Stimulated activated CD4-positive, alpha-beta T cell treated with anti-CD3 and anti-CD28 coated beads, Interleukin-15, amount 100 ng/mL, for 48 hours (primary cell): ENCODE results near the gene KCTD3.

Experiments
- DNase-seq, 2 donors: peaks; one replicate each; pipeline ENCODE4 v3.0.0-alpha.2; 2020; ENCODE audit warnings: low read depth in 2 of 2

KCTD3 gene

GRCh38 chr1:215566556-215567490 lies at the start of gene KCTD3:
Gene KCTD3, plus strand, starts transcription at chr1:215567304. Its CDS starts 382 bp downstream, at chr1:215567686.
- DNase-seq = peak; percentile 23 to 36

GRCh38 chr1:215517441-215517891 lies 49.6 kb upstream of the KCTD3 start:
- DNase-seq = no peak

GRCh38 chr1:215518594-215518993 lies 48.5 kb upstream of the KCTD3 start:
- DNase-seq = no peak

GRCh38 chr1:215521279-215521678 lies 45.8 kb upstream of the KCTD3 start:
- no peak for DNase-seq

GRCh38 chr1:215523128-215523861 lies 43.8 kb upstream of the KCTD3 start:
- DNase-seq = no peak

- no peak for DNase-seq
These were observed 43.2 kb upstream of the KCTD3 start for GRCh38 chr1:215523906-215524305.

- no peak for DNase-seq
These were observed 40.8 kb upstream of the KCTD3 start for GRCh38 chr1:215526147-215526845.

GRCh38 chr1:215526846-215527151 lies 40.3 kb upstream of the KCTD3 start:
- no peak for DNase-seq

- DNase-seq = no peak
These were observed 38.0 kb upstream of the KCTD3 start for GRCh38 chr1:215529111-215529510.

- no peak for DNase-seq
These were observed 37.5 kb upstream of the KCTD3 start for GRCh38 chr1:215529571-215529970.

- no peak for DNase-seq
These were observed 36.6 kb upstream of the KCTD3 start for GRCh38 chr1:215530401-215530984.

- DNase-seq = no peak
These were observed 27.1 kb upstream of the KCTD3 start for GRCh38 chr1:215539803-215540570.

GRCh38 chr1:215542301-215542700 lies 24.8 kb upstream of the KCTD3 start:
- no peak for DNase-seq

GRCh38 chr1:215543191-215543606 lies 23.9 kb upstream of the KCTD3 start:
- no peak for DNase-seq

- no peak for DNase-seq
These were observed 23.3 kb upstream of the KCTD3 start for GRCh38 chr1:215543806-215544205.

- no peak for DNase-seq
These were observed 22.5 kb upstream of the KCTD3 start for GRCh38 chr1:215544566-215544965.

GRCh38 chr1:215545096-215545495 lies 22.0 kb upstream of the KCTD3 start:
- DNase-seq = no peak

- no peak for DNase-seq
These were observed 20.1 kb upstream of the KCTD3 start for GRCh38 chr1:215547011-215547410.

GRCh38 chr1:215551806-215552205 lies 15.3 kb upstream of the KCTD3 start:
- DNase-seq = no peak

- no peak for DNase-seq
These were observed 12.2 kb upstream of the KCTD3 start for GRCh38 chr1:215554865-215555264.

- no peak for DNase-seq
These were observed 11.6 kb upstream of the KCTD3 start for GRCh38 chr1:215555531-215555930.
